GM03348 (cell line): ENCODE measurements around the gene IGFBPL1.
"Not testable (repeated sequence)": the region's sequence is repeated elsewhere in the genome, so short reads cannot be mapped to it uniquely, and the experiment has no call there.

Experiments used
- DNase-seq: peaks from one replicate; pipeline ENCODE4 v3.0.0; 2012; ENCODE audit warnings: low spot score

IGFBPL1 gene

DNA sequence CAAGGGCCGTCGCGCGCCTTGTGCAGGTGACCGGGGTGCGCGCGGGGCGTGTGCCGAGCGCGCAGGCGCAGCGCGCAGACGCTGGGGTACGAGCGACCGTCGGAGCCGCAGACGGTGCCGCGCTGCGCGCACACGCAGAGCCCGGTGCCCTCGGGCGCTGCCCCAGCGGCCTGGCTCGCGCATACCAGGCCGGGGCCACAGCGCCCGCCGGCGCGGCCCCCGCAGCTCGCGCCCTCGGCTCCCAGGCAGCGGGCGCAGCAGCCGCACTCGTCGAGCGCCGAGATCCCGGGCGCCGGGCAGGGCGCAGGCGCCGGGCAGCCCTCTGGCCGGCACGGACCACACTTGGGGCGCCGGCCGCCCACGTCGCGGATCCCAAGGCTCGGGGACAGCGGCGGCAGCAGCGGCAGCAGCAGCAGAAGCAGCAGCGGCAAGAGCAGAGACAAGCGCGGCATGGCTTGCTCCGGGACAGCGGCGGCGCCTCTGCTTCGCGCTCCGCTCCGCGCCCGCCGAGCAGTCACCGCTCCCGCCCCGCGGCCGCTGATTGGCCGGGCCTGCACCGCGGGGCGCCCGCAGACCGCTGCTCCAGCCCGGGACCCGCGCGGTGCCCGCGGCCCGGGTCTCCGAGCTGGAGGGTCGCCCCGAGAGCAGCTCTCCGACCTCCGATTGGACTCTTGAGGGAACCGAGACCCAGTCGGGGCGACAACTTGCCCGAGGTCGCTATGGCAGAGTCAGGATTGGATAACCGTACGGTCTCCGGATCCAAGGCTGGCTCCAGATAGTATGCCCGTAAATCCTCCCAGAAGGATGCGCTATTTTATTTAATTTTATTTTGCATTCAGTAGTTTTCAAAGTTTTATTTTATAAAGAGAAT is at the start of gene IGFBPL1:
Gene IGFBPL1, minus strand, starts transcription at position 482 of the 871 bp plus-strand sequence. Its CDS starts 30 bp downstream, at position 452.
- DNase-seq, result peak; percentile 76

DNA sequence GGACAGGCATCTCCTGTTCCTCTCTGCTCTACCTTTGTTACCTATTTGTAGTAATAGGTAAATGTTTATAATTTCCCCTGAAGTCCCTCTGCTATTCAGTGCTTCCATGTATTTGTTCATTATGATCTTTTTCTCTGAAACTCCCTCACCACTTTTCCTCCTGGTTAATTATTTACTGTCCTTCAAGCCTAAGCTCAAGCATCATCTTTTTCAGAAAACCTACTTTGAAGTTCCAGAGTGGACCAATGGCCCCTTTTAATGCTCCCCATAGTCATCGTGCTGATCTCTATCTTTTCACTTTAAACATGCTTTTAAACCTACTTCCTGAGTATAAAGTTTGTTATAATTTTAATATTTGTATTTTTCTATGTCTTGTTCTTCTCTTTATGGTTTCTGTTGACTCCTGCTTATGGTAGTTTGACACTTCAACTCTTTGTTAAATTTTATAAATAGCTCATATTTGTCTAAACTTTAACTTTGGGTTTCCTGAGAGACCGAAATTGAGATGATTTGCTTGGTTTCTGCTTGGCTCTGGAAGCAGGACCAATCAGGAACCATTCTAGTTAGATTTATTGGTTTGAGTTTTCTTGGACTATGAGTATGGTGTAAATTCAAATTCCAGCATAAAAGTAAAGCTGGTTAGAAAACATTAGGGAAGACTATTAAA is 48.5 kb upstream of the IGFBPL1 start:
- not testable (repeated sequence) for DNase-seq

DNA sequence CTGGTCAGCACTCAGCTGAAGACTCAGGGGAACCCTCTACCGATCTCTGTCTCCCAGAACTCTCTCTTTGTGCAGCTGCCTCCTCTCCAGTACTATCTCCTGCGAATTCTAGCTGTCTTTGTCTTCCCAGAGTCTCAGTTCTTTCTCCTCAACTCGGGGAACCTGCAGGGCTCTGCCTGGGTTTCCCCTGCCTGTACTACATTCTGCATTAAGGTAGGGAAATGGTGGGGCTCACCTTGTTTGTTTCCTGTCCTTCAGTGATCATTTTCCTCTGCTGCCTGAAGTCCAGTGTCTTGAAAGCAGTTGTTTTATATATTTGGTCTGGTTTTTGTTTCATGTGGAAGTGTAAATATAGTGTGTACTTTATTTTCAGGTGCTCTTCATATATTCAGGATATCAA is 43.1 kb upstream of the IGFBPL1 start:
- DNase-seq, result no peak

DNA sequence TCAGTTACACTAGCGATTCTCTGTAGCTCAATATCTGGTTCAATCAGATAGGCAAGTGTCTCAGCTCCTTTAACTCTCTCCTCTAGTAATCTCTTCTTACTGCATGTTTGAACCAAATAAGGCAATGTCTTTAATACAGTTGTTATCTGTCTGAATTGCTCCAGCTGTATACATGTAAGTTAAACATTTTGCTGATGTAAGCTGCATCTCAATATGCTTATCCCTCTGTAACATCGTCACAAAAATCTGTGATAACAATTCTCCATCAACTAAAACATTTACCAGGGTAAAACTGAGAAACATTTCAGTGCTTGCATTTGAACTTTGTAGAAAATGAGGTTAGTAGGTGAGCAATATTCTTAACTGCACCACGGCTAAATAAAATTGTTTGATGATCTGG is 29.6 kb upstream of the IGFBPL1 start:
- no peak for DNase-seq

GRCh38 chr9:38451162-38451561 is 26.9 kb upstream of the IGFBPL1 start:
- no peak for DNase-seq

DNA sequence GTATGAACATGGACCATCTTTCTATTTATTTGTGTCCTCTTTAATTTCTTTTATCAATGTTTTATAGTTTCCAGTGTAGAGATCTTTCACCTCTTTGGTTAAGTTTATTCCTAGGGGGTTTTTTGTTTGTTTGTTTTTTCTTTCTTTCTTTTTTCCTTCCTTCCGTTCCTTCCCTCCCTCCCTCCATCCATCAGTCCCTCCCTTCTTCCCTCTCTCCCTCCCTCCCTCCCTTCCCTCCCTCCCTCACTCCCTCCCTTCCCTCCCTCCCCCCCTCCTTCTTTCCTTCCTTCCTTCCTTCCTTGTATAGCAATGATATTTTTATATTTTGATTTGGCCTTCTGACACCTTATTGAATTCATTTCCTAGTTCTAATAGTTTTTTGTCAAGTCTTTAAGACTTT is 23.4 kb upstream of the IGFBPL1 start:
- DNase-seq, result no peak

DNA sequence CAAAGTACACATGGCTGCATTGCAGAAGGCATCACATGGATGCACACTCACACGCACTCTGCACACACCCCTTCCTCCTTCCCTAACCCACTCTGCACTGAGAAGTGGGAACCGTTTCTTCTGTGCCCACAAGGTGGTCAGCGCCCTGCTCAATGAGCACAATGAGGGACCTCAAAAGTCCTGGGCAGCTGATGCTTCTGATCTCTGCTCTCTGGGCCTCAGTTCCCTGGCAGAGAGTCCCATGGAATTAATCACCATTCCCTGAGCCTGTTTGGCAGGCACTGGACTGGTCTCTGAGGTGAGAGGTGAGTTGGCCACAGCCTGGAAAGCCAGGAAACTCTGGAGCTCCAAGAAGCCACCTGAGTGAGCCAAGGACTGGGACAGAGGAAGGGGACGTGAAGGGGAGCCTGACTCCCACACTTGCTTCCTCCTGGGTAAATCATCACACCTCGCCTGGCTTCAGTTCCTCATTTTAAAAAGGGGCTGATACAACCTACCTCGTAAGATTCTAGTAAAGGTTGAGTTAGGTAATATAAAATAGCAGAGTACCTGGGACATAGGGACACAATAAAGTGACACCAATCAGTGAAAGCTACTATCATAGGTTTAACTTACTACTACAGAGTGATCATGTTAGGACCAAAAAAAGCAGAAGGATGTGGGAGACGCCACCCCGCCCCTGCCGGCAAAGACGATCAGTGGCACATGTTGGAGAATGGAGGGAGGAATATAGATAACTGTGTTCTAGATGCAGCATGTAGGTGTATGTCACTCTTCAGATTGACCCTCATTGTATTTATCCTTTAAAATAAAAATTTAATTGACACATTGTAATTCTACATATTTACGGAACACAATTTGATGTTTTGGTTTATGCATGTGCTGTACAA is 21.1 kb upstream of the IGFBPL1 start:
- no peak for DNase-seq

- DNase-seq, result no peak
These were observed 19.3 kb upstream of the IGFBPL1 start for GRCh38 chr9:38443597-38443996.

DNA sequence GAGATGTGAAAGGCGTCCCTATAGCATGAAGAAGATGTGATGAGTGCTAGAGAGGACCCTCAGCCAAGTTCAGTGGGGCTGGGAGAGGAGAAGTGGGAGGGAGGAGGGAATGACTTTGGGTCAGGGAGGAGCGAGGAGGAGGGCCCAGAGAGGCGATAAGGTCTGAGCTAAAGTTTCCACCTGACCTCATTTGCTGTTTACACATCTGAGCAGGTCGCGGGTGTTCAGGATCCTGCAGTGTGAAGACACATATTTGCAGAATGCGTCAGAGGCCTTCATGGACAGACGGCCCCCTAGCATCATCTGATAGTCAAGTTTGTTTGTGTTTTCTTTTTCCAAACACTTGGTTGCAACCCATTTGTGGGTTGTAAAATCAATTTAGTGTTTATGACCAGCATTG is 18.9 kb upstream of the IGFBPL1 start:
- no peak for DNase-seq

DNA sequence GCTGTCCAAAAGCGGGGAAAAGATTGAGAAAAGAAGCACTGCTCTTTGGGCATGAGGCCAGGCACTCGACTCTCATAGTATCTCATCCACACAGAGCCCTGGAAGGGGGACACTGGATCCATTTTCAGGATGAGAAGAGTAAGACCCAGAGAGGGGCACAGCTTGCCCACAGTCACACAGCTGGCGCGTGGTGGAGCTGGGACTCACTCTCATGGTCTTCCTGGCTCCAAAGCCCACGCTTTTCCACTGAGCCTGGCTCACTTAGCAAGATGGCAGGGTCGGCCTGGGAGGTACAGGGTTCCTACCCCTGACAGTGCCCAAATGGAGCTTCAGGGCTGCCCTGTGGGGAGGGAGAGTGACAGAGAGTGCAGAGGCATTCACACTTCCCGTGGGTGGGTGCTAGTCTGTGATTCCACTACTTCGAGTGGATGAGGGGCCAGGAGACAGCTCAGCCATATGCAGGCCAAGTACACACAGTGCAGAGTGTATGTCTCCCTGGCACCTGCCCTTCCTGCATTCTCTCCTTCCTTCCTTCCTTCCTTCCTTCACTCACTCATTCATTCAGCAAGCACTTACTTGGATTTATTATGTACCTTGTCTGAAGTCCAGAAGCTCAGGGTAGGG is 18.3 kb upstream of the IGFBPL1 start:
- DNase-seq, result no peak

DNA sequence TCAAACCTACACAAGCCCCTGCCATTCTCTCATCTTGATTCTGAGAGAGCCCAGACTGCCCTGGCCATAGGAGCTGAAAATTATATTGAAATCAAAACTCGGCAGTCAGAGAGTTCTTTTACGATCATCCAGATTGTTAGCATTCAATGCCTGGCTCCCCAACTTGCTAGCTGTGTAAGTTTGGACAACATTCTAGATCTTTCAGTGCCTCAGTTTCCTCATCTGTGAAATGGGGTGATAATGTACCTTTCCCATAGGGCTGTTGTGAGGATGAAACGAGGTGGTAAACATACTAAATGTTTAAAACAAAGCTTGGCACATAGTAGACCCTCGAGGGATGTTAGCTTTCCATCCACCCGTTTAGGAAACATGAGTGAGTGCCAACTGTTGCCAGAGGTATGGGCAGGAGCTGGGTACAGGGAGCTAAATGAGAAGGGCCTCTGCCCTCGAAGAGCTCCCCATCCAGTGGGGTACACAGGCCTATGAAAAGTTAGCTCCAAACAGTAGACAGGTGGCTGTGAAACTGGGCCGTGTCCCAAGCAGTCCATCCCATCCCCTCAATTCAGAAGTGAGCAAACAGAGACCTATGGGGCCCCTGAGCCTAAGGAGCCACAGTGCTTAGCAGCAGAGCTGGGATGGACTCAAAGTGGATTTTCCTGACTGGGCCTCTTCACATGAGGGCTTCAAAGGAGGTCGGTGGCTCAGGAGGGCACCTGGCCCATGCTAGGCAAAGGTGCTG is 17.3 kb upstream of the IGFBPL1 start:
- DNase-seq, result no peak

DNA sequence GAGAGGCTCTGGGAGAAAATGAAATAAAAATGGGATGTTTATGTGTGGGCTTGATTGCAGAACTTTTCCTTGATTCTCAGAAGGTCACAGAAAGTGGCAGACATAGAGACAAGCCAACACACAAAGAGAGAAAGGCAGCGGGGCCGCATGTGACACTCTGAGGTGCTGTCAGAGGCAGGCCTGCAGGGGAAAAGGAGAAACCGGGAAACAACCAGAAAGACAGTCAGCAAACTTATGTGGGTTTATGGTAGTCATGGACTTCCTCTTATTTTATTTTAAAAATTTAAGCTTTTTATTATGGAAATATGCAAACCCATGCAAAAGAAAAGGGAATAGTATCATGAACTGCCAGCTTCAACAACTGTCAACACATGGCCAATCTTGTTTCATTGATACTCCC is 16.3 kb upstream of the IGFBPL1 start:
- DNase-seq, result no peak

- DNase-seq, result no peak
These were observed 15.7 kb upstream of the IGFBPL1 start for GRCh38 chr9:38439916-38440301.

GRCh38 chr9:38439291-38439915 is 15.1 kb upstream of the IGFBPL1 start:
- no peak for DNase-seq

DNA sequence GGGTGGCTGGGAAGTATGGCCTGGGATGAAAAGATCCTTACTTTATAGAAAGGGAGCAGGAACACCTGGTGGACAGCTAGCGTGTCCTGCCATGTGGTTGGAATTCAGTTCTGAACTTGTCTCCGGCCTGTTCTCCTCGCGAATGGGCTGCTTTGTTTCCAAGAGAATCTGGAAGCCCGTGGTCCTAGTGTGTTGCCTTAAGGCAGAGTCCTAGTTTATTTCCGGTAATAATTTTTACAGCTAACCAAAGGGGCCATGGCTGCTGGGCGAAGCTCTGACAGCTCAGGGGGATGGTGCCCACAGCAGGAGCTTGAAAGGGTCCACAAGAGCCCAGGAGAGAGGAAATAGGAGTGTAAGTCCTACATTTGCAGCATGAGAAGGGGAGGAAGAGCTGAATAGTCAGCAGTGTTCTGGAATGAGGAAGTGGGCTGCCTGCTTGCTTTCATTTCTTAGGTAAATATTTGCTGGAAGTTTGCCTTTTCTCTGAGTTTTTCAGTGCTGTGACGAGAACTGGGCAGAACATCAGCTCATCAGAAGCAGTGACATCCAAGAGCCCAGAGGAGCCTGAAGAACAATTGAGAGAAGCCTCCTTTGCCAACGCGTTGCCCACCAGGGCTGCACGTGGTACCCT is 13.1 kb upstream of the IGFBPL1 start:
- DNase-seq, result peak; percentile 39

DNA sequence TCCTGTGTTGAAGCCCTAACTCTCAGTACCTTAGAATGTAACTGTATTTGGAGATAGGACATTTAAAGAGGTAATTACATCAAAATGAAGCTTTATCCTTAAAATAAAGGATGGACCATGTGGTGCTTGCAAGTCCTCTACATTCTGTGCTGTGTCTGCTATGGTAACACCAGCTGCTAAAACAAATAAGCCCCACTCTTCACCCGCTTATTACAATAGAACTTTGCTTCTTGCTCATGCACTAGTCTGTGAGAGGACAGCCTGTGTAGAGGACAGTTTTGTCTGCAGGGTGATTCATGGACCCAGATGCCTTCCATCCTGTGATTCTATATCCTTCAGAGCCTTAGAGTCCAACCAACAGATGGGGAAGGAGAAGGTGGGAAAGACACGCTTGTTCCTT is 12.5 kb upstream of the IGFBPL1 start:
- DNase-seq, result no peak

DNA sequence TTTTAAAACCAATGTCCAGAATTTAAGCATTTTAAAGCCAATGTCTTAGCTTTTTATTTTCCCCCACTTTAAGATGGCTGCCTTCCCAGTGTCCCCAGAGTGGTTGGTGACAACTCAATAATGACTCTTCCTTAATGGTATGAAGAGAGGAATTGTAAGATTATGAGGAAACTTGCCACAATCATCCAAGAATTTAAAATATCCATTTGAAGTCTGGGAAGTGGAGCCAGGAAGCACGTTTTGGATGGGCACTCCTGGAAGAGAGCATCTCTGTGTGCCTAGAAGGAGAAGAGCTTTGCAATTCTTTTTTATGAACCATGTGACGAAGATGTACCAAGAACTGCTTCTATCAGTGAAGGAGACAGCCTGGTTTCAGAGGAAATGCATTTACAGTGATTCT is 11.3 kb upstream of the IGFBPL1 start:
- peak; percentile 59 for DNase-seq

- no peak for DNase-seq
These were observed 10.6 kb upstream of the IGFBPL1 start for GRCh38 chr9:38434853-38435252.

GRCh38 chr9:38434365-38434764 is 10.1 kb upstream of the IGFBPL1 start:
- DNase-seq, result no peak

DNA sequence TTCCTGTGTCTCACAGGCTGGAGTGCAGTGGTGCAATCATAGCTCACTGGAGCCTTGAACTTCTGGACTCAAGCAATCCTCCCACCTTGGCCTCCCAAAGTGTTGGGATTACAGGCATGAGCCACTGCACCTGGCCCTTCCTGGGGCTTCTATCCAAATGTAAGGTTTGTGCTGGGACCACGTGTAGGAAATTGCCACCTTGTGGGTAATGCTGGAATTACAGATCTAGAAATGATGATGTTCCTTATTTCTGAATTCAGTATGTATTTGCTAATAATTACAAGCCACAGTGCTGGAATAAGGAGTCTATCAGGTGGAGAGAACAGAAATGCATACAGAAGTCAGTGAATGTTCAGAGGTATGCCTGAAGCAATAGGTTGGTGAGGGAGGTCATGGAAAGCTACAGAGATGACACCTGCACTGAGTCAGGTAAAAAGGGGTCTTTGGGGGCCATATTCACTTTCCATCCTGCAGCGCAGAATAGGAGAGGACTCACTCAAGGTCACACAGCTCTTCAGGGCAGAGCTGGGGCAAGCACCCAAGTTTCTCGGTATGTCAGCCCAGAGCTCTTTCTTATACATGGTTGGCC is 8.8 kb upstream of the IGFBPL1 start:
- DNase-seq, result peak; percentile 60
